MCF 10A (cell line): ENCODE measurements around the gene ZNF83. TPM values are rescaled to one million over a fixed set of nuclear protein-coding genes. Genes with fewer than 3 reads are reported as not detected.

Source experiments
- BruUV-seq: library from RNA; stranded (reverse); fragments of 400-500 nt; replicated peaks from 2 replicates; lab custom pipeline; 2021; lab: Mats Ljungman, UMichigan
- CTCF ChIA-PET: fragments of 300-600 bp; sonication (Branson Sonifier 250); formaldehyde crosslinking; extraction: SDS; loops from one replicate; lab custom pipeline; 2021; ENCODE audit warnings: antibody characterized with exemption, inconsistent platforms; lab: Yijun Ruan, JAX
- POLR2A ChIA-PET: fragments of 300-600, 350-650 bp; sonication (Branson Sonifier 250); formaldehyde crosslinking; extraction: SDS; loops from one replicate; lab custom pipeline; 2020; ENCODE audit warnings: antibody characterized with exemption, inconsistent platforms; lab: Yijun Ruan, JAX
- DNase-seq: peaks from one replicate; pipeline ENCODE4 v3.0.0-alpha.2; 2018; ENCODE audit not compliant: unreplicated experiment
- H3K27ac Mint-ChIP-seq: one replicate; pipeline ENCODE4 v1.8.0; 2022; ENCODE audit warnings: mild to moderate bottlenecking, low read depth, mixed read lengths; ENCODE audit not compliant: unreplicated experiment
- H3K27me3 Mint-ChIP-seq: one replicate; pipeline ENCODE4 v1.8.0; 2022; ENCODE audit warnings: mixed read lengths; ENCODE audit not compliant: insufficient read depth, unreplicated experiment
- H3K36me3 Mint-ChIP-seq: one replicate; pipeline ENCODE4 v1.8.0; 2022; ENCODE audit warnings: mild to moderate bottlenecking, moderate library complexity, mixed read lengths; ENCODE audit not compliant: insufficient read depth, unreplicated experiment
- H3K4me1 Mint-ChIP-seq: one replicate; pipeline ENCODE4 v1.8.0; 2022; ENCODE audit warnings: mixed read lengths; ENCODE audit not compliant: insufficient read depth, unreplicated experiment
- H3K4me3 Mint-ChIP-seq: one replicate; pipeline ENCODE4 v1.8.0; 2022; ENCODE audit warnings: mild to moderate bottlenecking, moderate library complexity, mixed read lengths; ENCODE audit not compliant: unreplicated experiment
- H3K9me3 Mint-ChIP-seq: one replicate; pipeline ENCODE4 v1.8.0; 2022; ENCODE audit warnings: mixed read lengths; ENCODE audit not compliant: unreplicated experiment
- CTCF ChIP-seq: fragments of 200-600 bp; IDR thresholded peaks from one replicate; pipeline ENCODE4 v1.8.0; 2022; ENCODE audit warnings: antibody characterized with exemption, mild to moderate bottlenecking; ENCODE audit not compliant: unreplicated experiment
- intact Hi-C: fragments of 100-400 bp; cut with micrococcal nuclease; formaldehyde crosslinking; loops from 2 replicates; pipeline ENCODE4 v1.14.1; 2022
- total RNA-seq: library from RNA; stranded (reverse); gene quantifications from 2 replicates; pipeline ENCODE4 v1.2.3, GENCODE V29; 2022

Gene ZNF83
- total RNA-seq, 1 experiment from 2014 or later = 58.9 TPM

- no peaks in the 10 kb centered on the region for H3K27me3 Mint-ChIP-seq
- H3K27ac Mint-ChIP-seq = peak overlapping the region; percentile 21
- peaks cover 15% of the 10 kb centered on the region for H3K4me1 Mint-ChIP-seq
- intact Hi-C loops = no loop called here
- ChIA-PET POLR2A (interaction anchor here (0.7 to 1.6 kb wide), 3 partner anchors 12 to 64 kb away, joined by 3 to 6 read pairs (median 3); no protein-coding TSS in a partner anchor), CTCF (interaction anchor here (0.6 to 1.8 kb wide), 4 partner anchors 19 to 461 kb away, joined by 3 to 7 read pairs (median 4); no protein-coding TSS in a partner anchor)
- no peaks in the 10 kb centered on the region for H3K9me3 Mint-ChIP-seq
- TSS peak; percentile 36 for BruUV-seq
- peaks cover 26% of the 10 kb centered on the region for H3K36me3 Mint-ChIP-seq
- DNase-seq = no peak
- no peak overlapping the region for H3K4me3 Mint-ChIP-seq
- TF ChIP-seq CTCF = no peak
Measured at GRCh38 chr19:52669586-52669985, 31.4 kb upstream of the ZNF83 start.

GRCh38 chr19:52667972-52668371, 29.8 kb upstream of the ZNF83 start:
- Mint-ChIP-seq H3K27ac (no peak overlapping the region), H3K4me1 (peaks cover 16% of the 10 kb centered on the region), H3K36me3 (peaks cover 16% of the 10 kb centered on the region), H3K9me3 (no peaks in the 10 kb centered on the region), H3K4me3 (no peak overlapping the region), H3K27me3 (no peaks in the 10 kb centered on the region)
- BruUV-seq = no TSS peak
- ChIA-PET POLR2A (interaction anchor here (1.4 kb wide), 1 partner anchor 25 kb away, joined by 3 read pairs; no protein-coding TSS in a partner anchor), CTCF (interaction anchor here (1.3 kb wide), 1 partner anchor 42 kb away, joined by 4 read pairs; no protein-coding TSS in a partner anchor)
- TF ChIP-seq CTCF = no peak
- intact Hi-C loops = no loop called here
- DNase-seq = no peak

GRCh38 chr19:52666506-52666905, 28.4 kb upstream of the ZNF83 start:
- H3K4me1 Mint-ChIP-seq = peaks cover 31% of the 10 kb centered on the region
- BruUV-seq = no TSS peak
- no peak for TF ChIP-seq CTCF
- DNase-seq = no peak
- ChIA-PET POLR2A (interaction anchor here (0.6 kb wide), 2 partner anchors 76 to 270 kb away, joined by 3 read pairs; no protein-coding TSS in a partner anchor), CTCF (interaction anchor here (0.6 kb wide), 1 partner anchor 85 kb away, joined by 6 read pairs; no protein-coding TSS in a partner anchor)
- no peak overlapping the region for H3K4me3 Mint-ChIP-seq
- H3K27me3 Mint-ChIP-seq = no peaks in the 10 kb centered on the region
- no peak overlapping the region for H3K27ac Mint-ChIP-seq
- intact Hi-C loops = no loop called here
- H3K36me3 Mint-ChIP-seq = peaks cover 23% of the 10 kb centered on the region
- no peaks in the 10 kb centered on the region for H3K9me3 Mint-ChIP-seq

GRCh38 chr19:52665529-52665928, 27.4 kb upstream of the ZNF83 start:
- peak; percentile 67 for DNase-seq
- BruUV-seq = no TSS peak
- ChIA-PET POLR2A (interaction anchor here (0.6 kb wide), 1 partner anchor 168 kb away, joined by 3 read pairs; no protein-coding TSS in a partner anchor), CTCF (interaction anchor here (0.6 to 0.7 kb wide), 3 partner anchors 11 to 117 kb away, joined by 3 to 6 read pairs (median 4); no protein-coding TSS in a partner anchor)
- intact Hi-C loops = no loop called here
- peaks cover 33% of the 10 kb centered on the region for H3K4me1 Mint-ChIP-seq
- no peak for TF ChIP-seq CTCF
- H3K27ac Mint-ChIP-seq = peak overlapping the region; percentile 53
- no peaks in the 10 kb centered on the region for H3K9me3 Mint-ChIP-seq
- H3K36me3 Mint-ChIP-seq = peaks cover 31% of the 10 kb centered on the region
- no peaks in the 10 kb centered on the region for H3K27me3 Mint-ChIP-seq
- no peak overlapping the region for H3K4me3 Mint-ChIP-seq
